NCI-H146 treated with DMSO at 0.1 percent for 48 hours (cell line): ENCODE data around the gene TFG.
A peak's percentile ranks its signal among the peaks of the same experiment; 100 is the strongest.
"Not testable (repeated sequence)": the region's sequence is repeated elsewhere in the genome, so short reads cannot be mapped to it uniquely, and the experiment has no call there.

Experiments
- DNase-seq: peaks from one replicate; lab custom pipeline; 2025; ENCODE audit not compliant: unreplicated experiment; lab: John Stamatoyannopoulos, UW

Gene TFG

DNA sequence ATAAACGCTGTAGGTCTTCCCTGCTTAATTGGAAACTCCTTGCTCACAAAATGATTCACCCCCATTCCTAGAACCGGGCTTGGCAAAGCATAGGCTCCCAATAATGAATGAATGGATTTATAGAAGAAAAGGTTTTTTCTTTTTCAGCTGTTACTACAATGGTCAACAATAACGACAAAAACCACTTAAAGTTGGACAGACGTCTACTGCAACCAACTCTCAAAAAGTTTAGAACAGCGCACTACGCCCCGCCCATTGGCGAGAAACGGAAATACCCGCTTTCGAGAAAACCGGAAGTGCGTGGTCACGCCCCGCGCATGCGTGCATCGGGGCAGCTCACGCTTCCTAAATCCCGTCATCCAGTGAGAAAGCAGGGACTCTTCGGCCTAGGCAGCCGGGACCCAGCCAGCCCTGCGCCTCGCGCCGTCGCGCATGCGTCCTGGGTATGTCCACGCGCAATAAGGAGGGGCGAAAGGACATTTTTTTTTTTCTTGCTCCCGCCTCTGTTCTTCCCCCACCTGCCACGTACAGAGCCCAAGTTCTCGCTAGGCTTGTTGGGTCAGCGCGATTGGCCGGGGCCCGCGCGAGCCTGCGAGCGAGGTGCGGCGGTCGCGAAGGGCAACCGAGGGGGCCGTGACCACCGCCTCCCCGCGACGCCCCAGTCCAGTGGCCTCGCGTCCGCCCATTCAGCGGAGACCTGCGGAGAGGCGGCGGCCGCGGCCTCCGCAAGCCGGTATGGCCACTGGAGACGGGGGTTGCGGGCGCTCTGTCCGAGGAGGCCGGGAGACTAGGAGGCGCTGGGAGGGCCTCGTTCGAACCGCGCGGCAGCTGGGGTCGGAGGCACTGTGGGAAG is at the start of gene TFG:
TSS of gene TFG (plus strand) at position 506 of the 853 bp plus-strand sequence. CDS start 4,192 bp downstream, outside the sequence.
- peak; percentile 96 for DNase-seq

DNA sequence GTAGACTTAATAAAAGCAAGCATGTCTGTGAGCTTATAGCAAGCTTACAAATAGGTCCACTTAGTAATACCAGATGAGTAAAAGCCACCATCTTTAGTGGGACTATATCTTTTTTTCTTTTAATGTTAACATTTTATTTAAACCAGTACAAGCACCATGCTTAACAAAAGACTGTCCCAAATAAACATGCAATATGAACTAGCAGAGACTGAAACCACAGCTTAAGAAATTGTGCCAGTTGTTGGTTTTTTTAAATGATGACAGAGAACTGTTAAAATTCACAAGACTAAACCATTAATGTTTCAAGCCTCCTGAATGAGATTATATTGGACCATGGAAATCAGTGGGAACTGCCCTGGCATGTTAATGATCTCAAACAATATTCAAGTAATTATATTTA is 48.0 kb upstream of the TFG start:
- not testable (repeated sequence) for DNase-seq

DNA sequence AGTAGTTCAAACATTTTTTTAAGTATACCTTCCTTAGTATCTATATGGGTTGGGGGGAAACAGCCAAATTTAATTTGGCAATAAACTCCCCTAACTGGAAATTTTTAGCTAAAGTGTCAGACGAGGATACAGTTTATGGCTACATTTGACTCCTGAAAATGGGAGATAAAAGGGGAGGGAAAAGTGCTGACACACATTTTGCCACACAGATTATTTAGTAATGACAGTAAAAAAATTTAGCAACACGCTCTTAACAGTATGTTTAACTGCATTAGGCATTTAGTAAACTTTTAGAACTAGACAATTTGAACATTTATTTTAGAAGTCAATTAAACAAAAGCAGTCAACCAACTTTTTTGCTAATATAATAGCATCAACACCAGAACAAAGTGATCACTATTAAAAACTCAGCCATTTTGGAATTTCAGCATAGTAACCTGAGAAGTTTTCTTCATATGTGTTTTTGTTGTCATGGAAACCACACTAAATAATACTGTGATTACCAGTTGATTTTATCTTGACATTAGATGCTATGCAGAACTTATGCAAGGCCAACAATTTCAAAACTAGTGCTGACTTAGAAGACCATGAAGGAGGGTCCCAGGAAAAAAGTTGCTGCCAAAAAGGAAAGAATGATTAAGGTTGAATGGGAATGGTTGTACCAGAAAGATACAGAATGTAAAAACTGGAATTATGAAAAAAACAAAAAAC is 47.0 kb upstream of the TFG start:
- no peak for DNase-seq

DNA sequence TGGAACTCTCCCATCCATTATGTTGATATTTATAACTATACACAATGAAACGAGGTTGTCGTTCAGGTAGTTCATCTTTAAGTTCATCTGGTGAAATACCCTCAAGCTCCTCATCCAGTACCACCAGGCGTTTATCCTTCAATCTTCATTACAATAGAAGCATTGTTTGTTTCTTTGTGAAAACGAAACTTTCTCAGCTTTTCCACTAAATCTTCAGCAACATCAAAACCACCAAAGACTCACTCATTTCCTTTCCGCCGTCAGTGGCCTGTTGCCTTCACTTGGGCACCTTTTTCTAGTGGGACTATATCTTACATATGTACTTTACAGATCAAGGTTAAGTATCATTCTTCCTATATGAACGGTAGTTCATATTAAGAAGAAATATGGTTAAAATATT is 44.1 kb upstream of the TFG start:
- no peak for DNase-seq

DNA sequence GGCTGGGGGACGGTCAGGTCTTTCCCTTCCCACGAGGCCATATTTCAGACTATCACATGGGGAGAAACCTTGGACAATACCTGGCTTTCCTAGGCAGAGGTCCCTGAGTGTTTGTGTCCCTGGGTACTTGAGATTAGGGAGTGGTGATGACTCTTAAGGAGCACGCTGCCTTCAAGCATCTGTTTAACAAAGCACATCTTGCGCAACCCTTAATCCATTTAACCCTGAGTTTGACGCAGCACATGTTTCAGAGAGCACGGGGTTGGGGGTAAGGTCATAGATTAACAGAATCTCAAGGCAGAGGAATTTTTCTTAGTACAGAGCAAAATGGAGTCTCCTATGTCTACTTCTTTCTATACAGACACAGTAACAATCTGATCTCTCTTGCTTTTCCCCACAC is 42.6 kb upstream of the TFG start:
- DNase-seq = not testable (repeated sequence)

DNA sequence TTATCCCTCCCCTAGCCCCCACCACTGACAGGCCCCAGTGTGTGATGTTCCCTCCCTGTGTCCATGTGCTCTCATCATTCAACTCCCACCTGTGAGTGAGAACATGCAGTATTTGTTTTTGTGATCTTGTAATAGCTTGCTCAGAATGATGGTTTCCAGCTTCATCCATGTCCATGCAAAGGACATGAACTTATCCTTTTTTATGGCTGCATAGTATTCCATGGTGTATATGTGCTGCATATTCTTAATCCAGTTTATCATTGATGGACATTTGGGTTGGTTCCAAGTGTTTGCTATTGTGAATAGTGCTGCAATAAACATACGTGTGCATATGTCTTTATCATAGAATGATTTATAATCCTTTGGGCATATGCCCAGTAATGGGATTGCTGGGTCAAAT is 42.0 kb upstream of the TFG start:
- not testable (repeated sequence) for DNase-seq

DNA sequence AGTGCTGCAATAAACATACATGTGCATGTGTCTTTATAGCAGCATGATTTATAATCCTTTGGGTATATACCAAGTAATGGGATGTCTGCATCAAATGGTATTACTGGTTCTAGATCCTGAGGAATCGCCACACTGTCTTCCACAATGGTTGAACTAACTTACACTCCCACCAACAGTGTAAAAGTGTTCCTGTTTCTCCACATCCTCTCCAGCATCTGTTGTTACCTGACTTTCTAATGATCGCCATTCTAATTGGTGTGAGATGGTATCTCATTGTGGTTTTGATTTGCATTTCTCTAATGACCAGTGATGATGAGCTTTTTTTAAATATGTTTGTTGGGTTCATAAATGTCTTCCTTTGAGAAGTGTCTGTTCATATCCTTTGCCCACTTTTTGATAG is 38.3 kb upstream of the TFG start:
- not testable (repeated sequence) for DNase-seq

DNA sequence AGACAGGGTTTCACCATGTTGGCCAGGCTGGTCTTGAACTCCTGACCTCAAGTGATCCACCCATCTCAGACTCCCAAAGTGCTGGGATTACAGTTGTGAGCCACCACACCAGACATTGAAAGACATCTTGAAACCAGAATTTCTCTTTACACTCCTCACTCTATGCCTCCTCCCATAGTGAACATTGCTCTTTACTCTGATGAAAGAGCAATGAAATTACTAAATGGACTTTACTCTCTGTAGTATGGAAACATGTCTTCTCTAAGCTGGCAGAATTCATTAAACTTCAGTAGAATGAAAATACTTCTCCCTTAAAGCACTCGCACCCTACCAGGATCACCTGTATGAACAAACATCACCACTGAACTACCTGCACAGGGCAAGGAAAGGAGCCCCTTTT is 27.8 kb upstream of the TFG start:
- DNase-seq = no peak

DNA sequence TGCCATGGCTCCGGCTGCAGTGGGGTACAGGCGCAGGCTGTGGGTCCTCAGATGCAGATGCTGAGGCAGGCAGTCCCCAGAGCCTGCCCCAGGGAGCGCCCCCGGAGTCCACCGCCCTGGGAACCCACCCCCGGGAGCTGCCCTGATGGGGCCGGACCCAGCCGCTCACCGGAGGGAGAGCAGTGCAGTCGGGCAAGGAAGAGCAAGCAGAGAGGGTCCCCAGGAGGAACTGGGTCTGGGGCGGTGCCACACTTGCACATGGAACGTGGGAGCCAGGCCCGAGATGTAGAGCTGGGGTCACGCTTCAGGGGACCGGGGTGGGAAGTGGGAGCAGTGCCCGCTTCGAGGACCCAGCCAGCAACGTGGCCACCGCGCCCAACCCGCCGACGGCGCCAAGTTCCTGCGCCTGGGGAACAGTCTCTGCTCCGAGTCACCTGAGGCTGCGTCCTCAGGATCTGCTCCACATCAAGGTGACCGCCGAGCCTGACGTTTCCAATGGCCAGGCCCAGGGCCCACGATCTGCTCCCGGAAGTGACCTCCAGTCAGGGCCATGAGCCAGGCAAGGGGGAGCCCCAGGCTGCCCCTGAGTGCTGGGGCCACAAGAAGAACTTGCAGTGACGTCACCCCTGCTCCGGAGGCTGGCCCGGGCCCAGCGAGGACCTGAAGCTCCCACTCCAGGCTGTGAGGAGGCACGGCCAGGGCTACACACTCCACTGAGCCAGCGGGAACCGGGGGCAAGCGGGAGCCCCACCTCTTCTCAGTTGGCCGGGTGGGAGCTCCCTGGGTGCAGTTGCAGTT is 27.0 kb upstream of the TFG start:
- DNase-seq = no peak

DNA sequence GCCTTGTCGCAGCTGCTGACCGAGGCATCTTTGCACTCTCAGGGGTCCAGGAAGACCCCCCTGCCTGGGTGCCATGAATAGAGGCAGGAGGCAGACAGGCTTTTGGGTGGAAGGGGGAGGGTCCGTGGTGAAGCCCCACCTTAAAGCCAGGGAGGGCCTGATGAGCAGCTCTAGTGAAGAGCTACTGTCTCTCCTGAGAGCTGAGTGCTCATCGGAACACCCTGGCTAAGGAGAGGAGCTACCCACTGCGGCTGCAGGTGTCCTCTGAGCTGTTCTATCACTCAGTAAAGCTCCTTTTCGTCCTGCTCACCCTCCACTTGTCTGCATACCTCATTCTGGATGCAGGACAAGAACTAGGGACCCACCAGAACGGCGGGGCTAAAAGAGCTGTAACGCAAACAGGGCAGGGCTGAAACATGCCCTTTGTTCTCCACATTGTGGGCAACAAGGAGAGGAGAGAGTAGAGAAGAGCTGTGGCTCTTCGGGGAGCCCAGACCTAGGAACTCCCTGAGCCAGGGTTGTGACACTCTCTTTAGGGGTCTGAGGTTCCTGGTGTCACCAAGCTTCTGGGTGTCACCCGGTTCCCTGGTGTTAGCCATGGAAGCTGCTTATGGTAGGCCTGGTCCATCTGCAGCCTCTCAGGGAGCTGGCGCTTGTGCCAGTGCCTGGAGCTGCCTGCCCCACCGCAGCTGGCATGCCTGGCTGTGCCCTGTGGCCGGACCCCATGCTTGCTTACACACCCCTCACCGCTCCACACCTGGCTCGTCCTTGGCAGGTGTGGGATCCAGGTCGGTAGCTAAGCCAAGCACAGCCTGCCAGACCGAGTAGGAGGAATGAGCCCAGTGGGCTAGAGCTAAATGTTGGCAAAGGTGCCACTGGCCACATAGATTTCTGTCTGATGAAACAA is 26.2 kb upstream of the TFG start:
- peak; percentile 44 for DNase-seq

DNA sequence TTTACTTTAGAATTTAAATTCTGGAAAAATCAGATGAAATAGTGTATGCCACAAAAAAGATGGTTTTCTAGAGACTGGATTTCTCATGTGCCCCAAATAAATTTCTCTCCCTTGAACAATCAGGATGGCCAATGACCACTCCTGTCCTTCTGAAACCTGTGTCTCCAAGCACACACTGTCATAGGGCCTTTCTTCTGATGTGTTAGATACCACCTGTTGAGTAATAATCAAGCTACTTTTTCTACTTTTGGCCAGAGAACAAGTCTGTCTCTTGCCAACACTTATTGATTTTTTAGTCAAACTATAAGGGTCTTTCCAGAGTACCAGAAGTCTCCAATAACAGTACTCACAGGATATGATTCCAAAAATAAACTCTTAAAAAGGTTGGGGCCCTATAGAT is 16.1 kb upstream of the TFG start:
- no peak for DNase-seq

DNA sequence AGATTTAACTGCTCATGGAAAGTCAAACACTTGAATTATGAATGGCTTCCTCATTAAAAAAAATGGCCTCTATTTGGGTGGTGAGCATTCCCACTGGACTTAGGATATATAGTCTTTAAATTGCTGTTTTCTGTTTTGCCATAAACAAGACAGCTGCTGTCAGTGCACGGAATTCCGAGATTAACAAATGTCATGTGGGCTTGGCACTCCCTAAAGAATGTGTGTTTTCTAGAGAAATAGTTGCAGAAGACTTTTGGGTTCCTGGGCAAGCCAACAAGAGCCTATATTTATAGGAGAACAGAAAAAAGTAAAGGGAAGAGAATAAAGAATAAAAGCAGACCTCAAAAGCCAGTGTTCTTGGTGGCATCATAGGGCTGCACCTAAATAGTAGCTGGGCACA is 13.6 kb upstream of the TFG start:
- DNase-seq = no peak

DNA sequence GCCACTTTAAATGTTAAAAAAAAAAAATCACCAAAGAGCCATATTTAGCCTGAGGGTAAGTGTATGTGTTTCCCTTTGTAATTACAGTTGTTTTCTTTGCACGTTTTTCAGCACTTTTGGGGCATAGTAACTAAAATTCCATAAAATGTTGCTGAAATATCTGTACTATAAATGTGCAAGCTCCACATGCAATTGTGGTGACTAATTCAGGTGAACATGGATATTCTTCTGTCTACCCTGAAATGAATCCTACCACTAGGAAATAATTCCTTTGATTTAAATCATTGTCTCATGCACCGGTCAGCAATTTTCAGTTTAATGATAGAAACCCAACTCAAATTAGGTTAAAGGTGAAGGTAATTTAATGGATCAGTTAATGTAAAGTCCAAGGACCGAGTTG is 13.1 kb upstream of the TFG start:
- DNase-seq = no peak

DNA sequence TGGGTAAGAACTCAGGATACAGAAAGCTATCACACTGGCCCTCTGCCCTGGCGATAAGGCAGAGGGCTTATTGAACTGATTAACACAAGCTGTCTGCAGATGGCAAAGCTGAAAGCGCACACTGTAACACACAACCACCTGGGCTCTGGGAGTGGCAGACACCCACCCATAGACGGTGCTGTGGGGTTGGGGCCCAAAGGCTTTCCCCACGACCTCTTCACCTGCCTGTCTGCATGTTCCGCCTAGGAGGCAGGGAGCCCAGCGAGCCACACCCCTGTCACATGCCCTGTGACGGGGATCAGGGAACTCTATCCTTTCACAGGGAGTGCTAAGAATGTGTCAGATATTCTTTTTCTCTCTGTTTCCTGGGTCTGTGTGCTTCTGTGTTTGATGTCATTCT is 12.1 kb upstream of the TFG start:
- no peak for DNase-seq

DNA sequence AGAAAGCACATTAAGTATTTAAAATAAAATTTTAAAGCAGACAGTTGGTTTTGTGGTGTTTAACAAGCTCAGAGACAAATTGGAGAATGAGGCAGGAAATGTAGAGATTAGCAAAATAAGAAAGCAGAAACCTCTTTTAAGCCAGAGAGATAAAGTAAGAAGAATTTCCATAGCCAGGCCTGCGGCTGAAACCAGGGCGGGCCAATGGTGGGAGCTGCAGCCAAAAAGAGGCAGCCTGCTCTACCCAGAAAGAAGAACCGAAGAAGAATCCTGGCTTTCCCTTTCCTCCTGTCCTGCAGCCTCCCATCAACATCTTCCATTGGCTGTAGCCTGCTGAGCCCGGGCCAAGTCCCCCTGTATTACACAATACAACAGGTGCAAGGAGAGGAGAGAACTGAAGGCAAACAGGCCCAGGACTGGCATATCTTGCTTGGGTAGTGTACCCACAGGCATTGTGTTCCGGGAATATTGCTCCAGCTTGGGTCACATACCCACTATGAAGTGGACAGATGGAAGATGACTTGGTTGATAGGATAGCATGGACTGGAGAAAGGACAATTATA is 11.5 kb upstream of the TFG start:
- no peak for DNase-seq

DNA sequence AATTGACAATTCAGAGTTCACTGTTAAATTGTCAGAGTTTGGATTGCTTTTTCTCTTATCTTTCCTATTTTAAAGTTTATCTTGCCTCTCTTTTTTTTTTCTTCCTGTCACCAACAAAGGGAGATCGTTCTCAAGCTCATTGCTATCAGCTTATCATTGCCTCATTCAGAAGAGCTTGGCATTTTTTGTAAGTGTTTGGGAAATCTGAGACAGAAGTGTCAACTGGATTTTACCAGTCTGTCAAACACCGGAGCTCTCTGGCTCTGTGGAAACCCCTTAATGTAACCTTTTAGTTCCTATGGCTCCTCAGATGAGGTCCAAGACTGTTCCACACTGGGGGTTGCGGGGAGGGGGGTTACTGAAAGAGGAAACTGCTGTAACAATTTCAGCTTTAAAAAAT is 10.6 kb upstream of the TFG start:
- DNase-seq = no peak

DNA sequence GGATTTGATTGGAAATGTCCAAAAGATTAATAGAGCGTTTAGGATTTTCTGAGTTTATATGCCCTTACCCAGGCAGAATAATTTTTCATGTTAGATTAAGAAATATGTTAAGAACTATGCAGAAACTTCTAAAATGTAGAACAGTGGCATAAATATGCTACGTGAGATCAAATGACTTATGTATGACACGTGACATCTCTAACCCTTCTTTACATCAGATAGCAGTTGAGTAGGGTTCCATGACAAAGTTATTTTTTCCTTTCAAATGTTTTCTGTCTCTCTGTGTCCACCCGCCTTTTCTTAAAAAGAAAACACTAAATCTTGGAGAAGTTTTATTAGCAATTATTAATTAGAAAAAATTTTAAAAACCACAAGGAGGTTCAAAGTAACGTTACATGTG is 8.6 kb upstream of the TFG start:
- DNase-seq = no peak

DNA sequence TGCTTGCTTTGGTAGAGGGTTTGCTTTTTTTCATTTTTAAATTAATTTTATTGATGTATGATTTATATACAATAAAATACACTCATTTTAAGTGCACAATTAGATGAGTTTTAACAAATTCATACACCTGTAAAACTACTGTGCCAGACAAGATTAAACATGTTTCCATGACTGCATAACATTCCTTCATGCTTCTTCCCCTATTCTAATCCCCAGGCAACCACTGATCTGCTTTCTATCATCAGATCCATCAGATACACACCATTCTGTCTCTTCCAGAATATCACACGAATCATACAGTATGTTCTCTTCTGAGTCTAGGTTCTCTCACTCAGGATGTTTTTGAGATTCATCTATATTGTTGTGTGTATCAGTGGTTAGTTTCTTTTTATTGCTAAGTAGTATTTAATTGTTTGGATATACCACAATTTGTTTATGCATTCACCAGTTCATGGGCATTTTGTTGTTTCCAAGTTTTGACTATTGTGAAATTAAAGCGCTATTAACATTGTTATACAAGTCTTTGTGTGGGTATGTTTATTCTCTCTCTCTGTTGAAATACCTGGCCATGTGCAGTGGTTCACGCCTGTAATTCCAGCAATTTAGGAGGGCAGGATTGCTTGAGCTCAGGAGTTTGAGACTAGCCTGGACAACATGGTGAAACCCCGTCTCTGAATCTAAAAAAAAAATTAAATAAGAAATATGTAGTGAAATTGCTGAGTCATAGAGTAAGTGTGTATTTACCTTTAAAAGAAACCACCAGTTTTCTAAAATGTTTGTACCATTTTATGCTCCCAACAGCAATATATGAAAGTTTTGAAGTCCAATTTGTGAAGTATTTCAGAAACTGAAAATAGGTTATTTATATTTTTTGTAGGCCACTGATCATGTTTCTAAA is 7.0 kb upstream of the TFG start:
- no peak for DNase-seq

DNA sequence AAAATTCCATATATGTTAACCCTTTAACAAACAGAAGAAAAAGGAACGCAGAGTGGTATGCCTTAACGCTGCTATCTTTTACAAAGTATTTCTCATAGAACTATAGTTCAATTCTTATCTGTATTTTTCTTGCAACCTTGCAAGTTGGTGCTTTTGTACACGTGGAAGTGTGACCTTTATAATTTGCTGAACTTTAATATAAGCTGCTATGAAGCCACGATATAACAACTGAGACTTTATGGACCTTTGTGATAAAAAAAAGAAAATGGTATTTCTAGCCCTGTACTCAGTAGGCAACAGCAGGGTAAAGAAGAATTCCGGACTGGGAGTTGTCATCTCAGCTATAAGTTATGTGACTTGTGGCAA is 6.3 kb upstream of the TFG start:
- DNase-seq = no peak
